Measurements from ENCODE around the gene CGREF1. TPM values are rescaled to one million over a fixed set of nuclear protein-coding genes. Genes with fewer than 3 reads are reported as not detected.

The CGREF1 gene
- total RNA-seq, 1 experiment from 2014 or later, result 5.0 TPM

DNA sequence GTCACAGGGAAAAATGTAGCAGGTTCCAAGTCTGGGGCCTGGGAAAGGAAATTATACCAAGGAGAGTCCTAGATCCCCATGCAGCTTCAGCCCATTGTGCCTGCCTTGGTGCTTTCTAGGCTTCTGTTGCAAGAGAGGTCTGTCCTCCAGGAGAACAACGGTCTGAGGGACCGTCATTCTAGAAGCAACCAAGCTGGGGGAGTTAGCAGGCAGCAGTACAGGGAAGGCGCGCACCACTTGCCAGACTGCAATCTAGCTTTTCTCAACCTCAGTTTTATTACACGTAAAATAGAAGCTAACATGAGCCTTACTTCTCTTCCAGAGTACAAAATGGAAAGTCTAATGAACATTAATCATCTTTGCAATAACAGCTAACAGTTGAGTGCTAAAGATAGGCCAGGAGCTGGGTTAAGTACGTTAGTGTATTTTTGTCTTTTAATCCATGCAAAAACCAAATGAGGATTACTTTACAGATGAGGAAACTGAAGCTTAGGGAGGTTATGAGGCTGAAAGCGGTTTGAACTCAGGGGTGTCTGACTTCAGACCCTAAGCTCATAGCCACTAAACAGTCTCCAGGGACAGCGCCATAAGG lies 31.8 kb upstream of the CGREF1 start:
- DNase-seq, result no peak
- Mint-ChIP-seq H3K4me1 (ENCODE audit: low read depth, unreplicated experiment) (no peaks in the 10 kb centered on the region), H3K9me3 (ENCODE audit: unreplicated experiment) (no peaks in the 10 kb centered on the region), H3K4me3 (ENCODE audit: unreplicated experiment) (no peak overlapping the region), H3K27me3 (ENCODE audit: insufficient read depth, unreplicated experiment) (no peaks in the 10 kb centered on the region), H3K36me3 (ENCODE audit: insufficient read depth, unreplicated experiment) (no peaks in the 10 kb centered on the region), H3K27ac (ENCODE audit: unreplicated experiment) (no peak overlapping the region)
- CTCF ChIA-PET, result interaction anchor here (1.6 to 6.6 kb wide), 3 partner anchors 17 to 152 kb away, joined by 4 to 67 read pairs (median 7); partner anchors contain the start of gene PREB
- no peaks in the 10 kb centered on the region for H3K9me3 ChIP-seq
- TF ChIP-seq, protein P1, sequence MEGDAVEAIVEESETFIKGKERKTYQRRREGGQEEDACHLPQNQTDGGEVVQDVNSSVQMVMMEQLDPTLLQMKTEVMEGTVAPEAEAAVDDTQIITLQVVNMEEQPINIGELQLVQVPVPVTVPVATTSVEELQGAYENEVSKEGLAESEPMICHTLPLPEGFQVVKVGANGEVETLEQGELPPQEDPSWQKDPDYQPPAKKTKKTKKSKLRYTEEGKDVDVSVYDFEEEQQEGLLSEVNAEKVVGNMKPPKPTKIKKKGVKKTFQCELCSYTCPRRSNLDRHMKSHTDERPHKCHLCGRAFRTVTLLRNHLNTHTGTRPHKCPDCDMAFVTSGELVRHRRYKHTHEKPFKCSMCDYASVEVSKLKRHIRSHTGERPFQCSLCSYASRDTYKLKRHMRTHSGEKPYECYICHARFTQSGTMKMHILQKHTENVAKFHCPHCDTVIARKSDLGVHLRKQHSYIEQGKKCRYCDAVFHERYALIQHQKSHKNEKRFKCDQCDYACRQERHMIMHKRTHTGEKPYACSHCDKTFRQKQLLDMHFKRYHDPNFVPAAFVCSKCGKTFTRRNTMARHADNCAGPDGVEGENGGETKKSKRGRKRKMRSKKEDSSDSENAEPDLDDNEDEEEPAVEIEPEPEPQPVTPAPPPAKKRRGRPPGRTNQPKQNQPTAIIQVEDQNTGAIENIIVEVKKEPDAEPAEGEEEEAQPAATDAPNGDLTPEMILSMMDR (IDR thresholded peaks at IDR 0.05; ENCODE audit: insufficient read depth in 1 of 2, low read depth in 1 of 2, low read length in 1 of 2, severe bottlenecking in 1 of 2, unreplicated experiment in 1 of 2), result no peak
- intact Hi-C loops (cut with micrococcal nuclease; ENCODE audit: unreplicated experiment), result no loop called here
- H3K36me3 ChIP-seq (ENCODE audit: control insufficient read depth, insufficient read depth, low read length), result no peaks in the 10 kb centered on the region
- POLR2A ChIA-PET, result interaction anchor here (0.5 kb wide), 1 partner anchor 134 kb away, joined by 4 read pairs; no protein-coding TSS in a partner anchor
- H3K4me3 ChIP-seq (ENCODE audit: low read depth, low read length), result no peak overlapping the region
- no peaks in the 10 kb centered on the region for H3K27me3 ChIP-seq (replicated peaks; ENCODE audit: control insufficient read depth, insufficient read depth, low read length)
- BruUV-seq (replicated peaks), result no TSS peak
- 0 out of 2 replicates have a peak, but pooled peaks cover 4% of the 10 kb centered on the region for H3K4me1 ChIP-seq

DNA sequence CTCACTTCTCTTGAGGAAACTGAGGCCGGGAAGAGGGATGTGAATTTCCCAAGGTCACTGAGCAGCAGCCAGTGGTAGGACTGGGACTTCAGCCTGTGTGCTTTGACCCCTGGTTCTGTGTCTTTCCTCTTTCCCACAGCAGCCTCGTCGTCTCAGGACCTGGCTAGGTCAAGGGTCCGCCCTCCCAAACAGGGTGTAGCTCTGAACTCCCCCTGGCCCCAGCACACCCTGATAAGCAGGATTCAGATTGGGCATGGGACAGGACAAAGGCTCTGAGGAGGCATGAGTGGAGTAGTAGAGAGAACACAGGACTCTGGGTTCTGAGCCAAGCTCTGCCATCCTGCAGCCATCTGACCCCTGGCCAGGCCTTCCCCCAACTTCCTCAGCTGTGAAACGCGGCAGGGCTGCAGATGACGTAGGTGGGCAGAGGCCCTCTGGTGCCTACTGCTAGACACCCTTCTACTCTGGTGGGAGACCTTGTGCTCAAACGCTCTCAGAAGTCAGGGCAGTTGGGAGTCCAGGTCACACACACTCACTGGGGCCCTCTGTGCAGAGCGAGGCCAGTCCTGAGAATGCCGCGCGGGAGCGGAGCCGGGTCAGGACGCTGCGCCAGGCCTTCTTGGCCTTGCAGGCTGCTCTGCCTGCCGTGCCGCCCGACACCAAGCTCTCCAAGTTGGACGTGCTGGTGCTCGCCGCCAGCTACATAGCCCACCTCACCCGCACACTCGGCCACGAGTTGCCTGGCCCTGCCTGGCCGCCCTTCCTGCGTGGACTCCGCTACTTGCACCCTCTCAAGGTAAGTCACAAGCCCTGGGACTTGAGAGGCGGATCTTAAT lies 30.9 kb upstream of the CGREF1 start:
- no peaks in the 10 kb centered on the region for H3K27me3 ChIP-seq (replicated peaks; ENCODE audit: control insufficient read depth, insufficient read depth, low read length)
- Mint-ChIP-seq H3K4me1 (ENCODE audit: low read depth, unreplicated experiment) (no peaks in the 10 kb centered on the region), H3K9me3 (ENCODE audit: unreplicated experiment) (no peaks in the 10 kb centered on the region), H3K27ac (ENCODE audit: unreplicated experiment) (no peak overlapping the region), H3K27me3 (ENCODE audit: insufficient read depth, unreplicated experiment) (no peaks in the 10 kb centered on the region), H3K4me3 (ENCODE audit: unreplicated experiment) (no peak overlapping the region), H3K36me3 (ENCODE audit: insufficient read depth, unreplicated experiment) (no peaks in the 10 kb centered on the region)
- intact Hi-C loops (cut with micrococcal nuclease; ENCODE audit: unreplicated experiment), result no loop called here
- TF ChIP-seq, protein P1 (IDR thresholded peaks at IDR 0.05; ENCODE audit: insufficient read depth in 1 of 2, low read depth in 1 of 2, low read length in 1 of 2, severe bottlenecking in 1 of 2, unreplicated experiment in 1 of 2), result no peak
- POLR2A ChIA-PET, result interaction anchor here (0.6 kb wide), 1 partner anchor 10 kb away, joined by 3 read pairs; no protein-coding TSS in a partner anchor
- H3K9me3 ChIP-seq, result no peaks in the 10 kb centered on the region
- CTCF ChIA-PET, result interaction anchor here (6.6 kb wide), 1 partner anchor 42 kb away, joined by 67 read pairs; no protein-coding TSS in a partner anchor
- H3K4me1 ChIP-seq, result 0 out of 2 replicates have a peak, but pooled peaks cover 4% of the 10 kb centered on the region
- no peak for DNase-seq
- H3K4me3 ChIP-seq (ENCODE audit: low read depth, low read length), result no peak overlapping the region
- BruUV-seq (replicated peaks), result no TSS peak
- no peaks in the 10 kb centered on the region for H3K36me3 ChIP-seq (ENCODE audit: control insufficient read depth, insufficient read depth, low read length)

DNA sequence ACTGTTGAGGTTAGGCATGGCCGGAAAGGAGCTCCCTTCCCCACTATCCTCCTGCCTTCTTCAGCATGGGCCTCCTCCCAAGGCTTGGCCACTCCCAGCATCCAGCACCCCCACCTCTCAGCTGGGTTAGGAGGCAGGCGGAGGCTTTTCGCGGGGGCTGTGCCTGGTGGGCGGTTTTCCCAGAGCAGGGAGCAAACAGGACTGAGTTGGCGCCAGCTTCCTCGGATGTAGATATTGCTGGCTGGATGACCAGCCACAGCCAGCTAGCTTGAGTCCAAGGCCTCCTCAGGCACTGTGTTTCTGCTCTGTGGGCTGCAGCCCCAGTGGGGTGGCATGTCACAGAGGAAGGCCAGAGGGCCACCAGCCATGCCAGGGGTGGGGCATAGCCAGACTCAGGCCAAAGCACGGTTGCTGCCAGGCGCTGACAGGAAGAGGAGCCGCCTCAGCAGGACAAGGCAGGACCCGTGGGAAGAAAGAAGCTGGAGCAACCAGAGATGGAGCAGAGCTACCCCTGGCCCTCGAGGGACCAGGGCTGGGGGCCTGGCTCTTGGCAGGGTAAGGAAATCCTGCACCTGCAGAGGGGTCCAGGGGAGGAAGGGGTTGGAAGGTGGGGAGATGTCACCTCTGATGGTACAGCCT lies 30.0 kb upstream of the CGREF1 start, which contains the start of gene TCF23:
TCF23 (plus strand) TSS at position 204 of the 639 bp plus-strand sequence; CDS start at position 334, 130 bp downstream.
- H3K4me1 ChIP-seq, result 0 out of 2 replicates have a peak, but pooled peaks cover 4% of the 10 kb centered on the region
- CTCF ChIA-PET, result interaction anchor here (6.6 kb wide), 1 partner anchor 42 kb away, joined by 67 read pairs; no protein-coding TSS in a partner anchor

More for the DNA sequence above, 30.0 kb upstream of the CGREF1 start, which contains the start of gene TCF23:
- peak in 1 of 2 experiments; percentile 25 for DNase-seq
- no TSS peak for BruUV-seq (replicated peaks)
- Mint-ChIP-seq H3K9me3 (ENCODE audit: unreplicated experiment) (no peaks in the 10 kb centered on the region), H3K36me3 (ENCODE audit: insufficient read depth, unreplicated experiment) (no peaks in the 10 kb centered on the region), H3K4me1 (ENCODE audit: low read depth, unreplicated experiment) (no peaks in the 10 kb centered on the region), H3K4me3 (ENCODE audit: unreplicated experiment) (no peak within 1 kb of the TSS), H3K27me3 (ENCODE audit: insufficient read depth, unreplicated experiment) (no peaks in the 10 kb centered on the region), H3K27ac (ENCODE audit: unreplicated experiment) (no peak within 1 kb of the TSS)
- Histone ChIP-seq H3K36me3 (ENCODE audit: control insufficient read depth, insufficient read depth, low read length) (no peaks in the 10 kb centered on the region), H3K27me3 (replicated peaks; ENCODE audit: control insufficient read depth, insufficient read depth, low read length) (no peaks in the 10 kb centered on the region), H3K9me3 (no peaks in the 10 kb centered on the region), H3K4me3 (ENCODE audit: low read depth, low read length) (no peak within 1 kb of the TSS)
- POLR2A ChIA-PET, result interaction anchor here (0.6 kb wide), 1 partner anchor 9 kb away, joined by 3 read pairs; no protein-coding TSS in a partner anchor
- intact Hi-C loops (cut with micrococcal nuclease; ENCODE audit: unreplicated experiment), result no loop called here
- TF ChIP-seq, protein P1 (IDR thresholded peaks at IDR 0.05; ENCODE audit: insufficient read depth in 1 of 2, low read depth in 1 of 2, low read length in 1 of 2, severe bottlenecking in 1 of 2, unreplicated experiment in 1 of 2), result no peak
